Subcutaneous adipose tissue (tissue), 4 donors: Measurements from ENCODE around the gene KSR2. TPM values are rescaled to one million over a fixed set of nuclear protein-coding genes. Genes with fewer than 3 reads are reported as not detected.

ENCODE experiments used
- CTCF ChIP-seq: fragments of 450-650 bp; IDR thresholded peaks from one replicate; pipeline ENCODE4 v1.5.1; 2016; ENCODE audit warnings: low read depth, mild to moderate bottlenecking, control low read depth, antibody characterized with exemption, moderate library complexity
- total RNA-seq, 4 donors: library from RNA; depleted of rRNA; stranded (reverse); fragments of >200 nt; gene quantifications; one replicate each; pipeline ENCODE4 v1.1.0, GENCODE V29; 2016

The KSR2 gene
- total RNA-seq, 4 donors from 2014 or later, result under 0.01 TPM; not detected in 1

- no peak for TF ChIP-seq CTCF
These were observed 482.6 kb downstream of the KSR2 start for GRCh38 chr12:117485984-117486839.

DNA sequence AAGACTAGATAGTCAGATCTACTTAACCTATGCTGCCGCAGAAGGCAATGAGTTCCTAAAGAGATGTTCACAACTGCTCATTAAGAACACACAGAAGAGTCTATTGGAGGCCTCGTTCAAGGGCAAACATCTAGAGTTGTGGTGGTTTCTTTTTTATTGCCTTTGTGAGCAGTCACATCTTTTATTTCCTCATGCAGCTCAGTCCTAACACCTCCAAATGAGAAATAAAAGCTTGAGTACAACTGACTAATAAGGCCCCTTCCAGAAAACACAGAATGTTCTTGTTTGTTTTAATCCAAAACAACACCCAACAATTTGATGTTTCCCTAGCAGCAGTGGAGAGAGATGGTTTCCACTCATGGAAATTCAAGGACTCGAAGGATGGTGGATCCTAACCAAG, 483.9 kb downstream of the KSR2 start:
- no peak for TF ChIP-seq CTCF

GRCh38 chr12:117483501-117483900, 485.3 kb downstream of the KSR2 start:
- no peak for TF ChIP-seq CTCF

- TF ChIP-seq CTCF, result no peak
These were observed 487.3 kb downstream of the KSR2 start for GRCh38 chr12:117481470-117481869.

DNA sequence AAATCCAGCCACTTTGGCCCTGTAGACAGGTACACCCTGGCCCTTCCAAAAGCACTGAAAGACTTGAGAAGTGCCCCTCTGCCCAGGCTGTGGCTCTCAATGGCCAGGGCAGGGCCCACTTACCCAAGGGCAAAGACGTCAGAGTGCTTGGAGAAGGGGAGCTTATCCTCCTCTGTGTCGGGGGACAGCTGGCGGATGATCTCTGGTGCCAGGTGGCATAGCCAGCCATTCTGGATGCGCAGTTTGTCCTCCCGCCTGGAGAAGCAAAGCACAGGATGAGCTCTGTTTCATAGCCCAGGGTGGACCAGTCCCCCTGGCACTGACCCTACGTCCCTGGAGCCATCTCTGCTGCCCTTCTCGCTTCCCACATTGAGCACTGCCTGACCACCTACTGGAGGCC, 492.4 kb downstream of the KSR2 start:
- TF ChIP-seq CTCF, result no peak

GRCh38 chr12:117473856-117474255, 494.9 kb downstream of the KSR2 start:
- TF ChIP-seq CTCF, result no peak

GRCh38 chr12:117472983-117473382, 495.8 kb downstream of the KSR2 start:
- no peak for TF ChIP-seq CTCF
